ENCODE results near the gene LHFPL2.
"Not testable (repeated sequence)": the region's sequence is repeated elsewhere in the genome, so short reads cannot be mapped to it uniquely, and the experiment has no call there.

LHFPL2 gene, protein sequence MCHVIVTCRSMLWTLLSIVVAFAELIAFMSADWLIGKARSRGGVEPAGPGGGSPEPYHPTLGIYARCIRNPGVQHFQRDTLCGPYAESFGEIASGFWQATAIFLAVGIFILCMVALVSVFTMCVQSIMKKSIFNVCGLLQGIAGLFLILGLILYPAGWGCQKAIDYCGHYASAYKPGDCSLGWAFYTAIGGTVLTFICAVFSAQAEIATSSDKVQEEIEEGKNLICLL

DNA sequence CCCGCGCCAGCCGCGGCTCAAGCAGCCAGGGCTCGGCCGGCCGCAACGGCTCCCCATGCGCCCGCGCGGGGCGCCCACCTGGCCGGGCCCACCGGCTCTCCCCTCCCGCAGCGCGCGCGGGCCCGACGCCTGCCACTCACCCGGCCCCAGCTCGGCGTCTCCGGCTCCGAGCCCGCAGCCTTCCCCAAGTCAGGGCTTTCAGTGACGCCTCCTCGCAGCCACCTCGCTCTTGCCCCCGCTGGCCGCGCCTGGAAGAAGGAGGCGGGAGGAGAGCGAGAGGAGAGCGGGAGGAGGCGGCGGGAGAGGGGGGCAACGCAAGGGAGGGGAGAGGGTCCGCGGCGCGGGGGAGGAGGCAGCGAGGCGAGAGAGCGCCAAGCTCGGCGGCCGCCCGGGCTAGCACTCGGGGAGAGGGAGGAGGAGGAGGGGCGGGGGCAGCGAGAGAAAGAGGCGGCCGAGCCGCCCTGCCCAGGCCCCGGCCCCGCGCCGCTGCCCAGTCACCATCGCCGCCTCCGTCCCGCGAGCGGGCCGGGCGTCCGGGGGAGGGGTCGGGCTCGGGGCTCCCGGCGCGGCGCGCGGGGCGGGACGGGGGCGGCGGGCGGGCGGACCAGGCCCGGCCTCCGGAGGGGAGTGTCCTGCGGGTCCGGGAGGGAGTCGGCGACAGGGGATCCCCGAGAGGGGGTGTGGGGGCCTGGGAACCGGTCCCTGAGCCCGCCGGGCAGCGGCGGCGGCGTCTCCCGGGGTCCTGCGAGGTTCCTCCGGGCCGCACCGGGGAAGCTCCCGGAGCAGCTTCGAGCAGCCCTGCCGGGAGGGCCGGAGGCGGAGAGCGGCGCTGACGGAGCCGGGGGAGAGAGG lies at the start of gene LHFPL2:
Gene LHFPL2 (minus strand): TSS at position 414 of the 852 bp plus-strand sequence. CDS start 138,559 bp downstream, outside the sequence.
- DNase-seq, result peak; percentile 30

DNA sequence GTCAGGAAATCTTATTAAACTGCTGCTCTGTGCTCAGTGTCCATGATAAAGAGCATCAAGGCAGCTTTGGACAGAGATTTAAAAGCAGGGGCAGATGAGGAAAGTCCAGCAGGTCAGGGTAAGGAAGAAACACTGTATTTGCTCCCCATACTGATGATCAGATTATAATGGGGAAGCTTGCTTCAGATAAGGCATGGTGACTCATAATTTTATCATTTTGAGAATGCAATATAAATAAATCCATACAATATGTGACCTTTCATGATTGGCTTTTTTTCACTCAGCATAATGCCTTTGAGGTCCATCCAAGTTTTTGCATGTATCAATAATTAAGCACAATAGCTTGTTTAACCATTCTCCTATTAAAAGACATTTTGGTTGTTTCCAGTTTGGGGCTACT lies 48.1 kb upstream of the LHFPL2 start:
- no peak for DNase-seq

DNA sequence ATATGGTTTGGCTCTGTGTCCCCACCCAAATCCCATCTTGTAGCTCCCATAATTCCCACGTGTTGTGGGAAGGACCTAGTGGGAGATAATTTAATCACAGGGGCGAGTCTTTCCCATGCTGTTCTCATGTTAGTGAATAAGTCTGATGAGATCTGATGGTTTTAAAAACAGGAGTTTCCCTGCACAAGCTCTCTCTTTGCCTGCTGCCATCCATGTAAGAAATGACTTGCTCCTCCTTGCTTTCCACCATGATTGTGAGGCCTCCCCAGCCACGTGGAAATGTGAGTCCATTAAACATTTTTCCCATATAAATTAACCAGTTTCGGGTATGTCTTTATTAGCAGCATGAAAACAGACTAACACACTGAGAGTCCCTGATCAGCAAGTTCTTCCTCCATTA lies 47.5 kb upstream of the LHFPL2 start:
- DNase-seq, result not testable (repeated sequence)

DNA sequence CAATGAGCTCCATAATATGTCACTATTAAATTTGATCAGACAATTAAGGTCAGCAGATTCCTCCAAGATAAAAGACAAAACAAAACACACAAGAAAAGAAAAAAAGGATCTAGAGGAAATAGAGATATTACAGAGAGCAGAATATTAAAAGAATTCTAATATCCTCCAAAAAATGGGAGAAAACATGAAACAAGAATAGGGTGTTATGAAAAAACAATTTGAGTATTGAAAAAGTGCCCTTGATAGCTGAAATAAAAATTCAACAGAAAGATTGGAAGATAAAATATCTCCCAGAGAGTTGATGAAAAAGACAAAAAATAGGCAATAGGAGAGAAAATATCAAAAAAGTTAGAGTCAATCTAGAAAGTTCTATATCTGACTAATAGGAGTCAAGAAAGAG lies 44.8 kb upstream of the LHFPL2 start:
- DNase-seq, result no peak

DNA sequence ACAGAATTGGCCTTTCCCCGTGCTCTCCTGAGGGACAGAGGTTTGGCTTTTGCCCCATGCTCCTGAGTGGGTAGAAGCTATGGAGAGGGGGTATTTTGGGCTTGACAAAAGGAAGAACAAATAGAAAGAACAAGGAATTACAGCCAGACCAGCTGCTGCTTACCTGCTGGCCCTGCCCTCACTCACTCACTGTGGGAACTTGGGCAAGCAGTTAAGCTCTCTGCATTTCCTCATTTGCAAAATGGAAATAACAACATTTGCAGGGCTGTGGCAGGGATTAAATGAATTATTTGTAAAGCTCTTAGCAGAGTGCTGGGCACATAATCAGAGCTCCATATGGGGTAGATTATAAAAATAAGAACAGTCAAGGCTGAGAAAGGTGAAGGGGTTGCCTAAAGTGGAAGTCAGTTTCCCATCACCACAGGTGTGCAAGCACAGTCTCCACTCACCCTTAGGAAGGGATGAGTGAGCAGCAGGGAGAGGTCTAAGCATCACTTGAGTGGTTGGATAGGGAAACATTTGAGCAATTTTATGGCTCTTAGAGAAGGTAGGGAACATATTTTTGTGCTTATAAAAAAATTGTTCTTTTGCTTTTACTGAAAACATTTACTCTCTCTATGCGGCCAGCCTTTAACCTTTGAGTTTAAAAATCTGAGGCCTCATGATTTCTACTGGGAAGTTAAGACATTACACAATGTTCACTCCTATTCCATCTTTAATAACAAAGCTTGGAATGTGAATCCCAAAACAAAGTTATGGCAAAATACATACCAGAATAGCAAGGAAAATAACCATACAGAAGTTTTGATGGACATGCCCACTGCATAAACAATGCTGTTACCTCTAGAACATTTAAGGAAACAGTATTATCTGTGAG lies 42.8 kb upstream of the LHFPL2 start:
- no peak for DNase-seq

DNA sequence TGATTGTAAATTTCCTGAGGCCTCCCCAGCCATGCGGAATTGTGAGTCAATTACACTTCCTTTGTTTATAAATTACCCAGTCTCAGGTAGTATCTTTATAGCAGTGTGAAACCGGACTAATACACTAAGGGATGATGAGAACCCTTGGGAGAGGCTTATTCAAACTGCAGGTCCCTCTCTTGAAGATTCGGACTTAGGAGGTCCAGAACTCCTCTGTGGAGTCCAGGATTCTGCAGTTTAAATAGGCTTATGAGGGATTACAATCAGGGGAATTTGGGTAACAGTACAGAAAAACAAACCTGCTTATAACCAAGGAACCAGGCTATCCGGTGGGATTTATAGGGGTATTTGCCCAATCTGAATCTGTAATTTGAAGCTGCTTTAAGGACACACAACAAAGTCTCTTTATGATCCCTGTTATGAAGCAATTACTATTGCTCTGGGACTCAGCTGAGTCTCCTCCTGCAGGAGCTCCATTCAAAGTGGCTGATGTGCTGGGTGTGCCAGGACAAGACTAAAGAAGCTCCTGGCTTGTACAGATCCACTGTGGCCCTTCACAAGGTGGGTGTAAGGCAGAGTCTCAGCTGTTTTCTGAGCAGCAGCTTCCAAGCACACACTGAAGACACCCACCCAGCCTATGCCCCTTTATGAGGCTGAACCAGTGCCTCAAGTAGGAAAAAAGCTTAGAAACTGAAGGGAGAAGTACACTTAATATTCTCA lies 41.8 kb upstream of the LHFPL2 start:
- DNase-seq, result no peak

DNA sequence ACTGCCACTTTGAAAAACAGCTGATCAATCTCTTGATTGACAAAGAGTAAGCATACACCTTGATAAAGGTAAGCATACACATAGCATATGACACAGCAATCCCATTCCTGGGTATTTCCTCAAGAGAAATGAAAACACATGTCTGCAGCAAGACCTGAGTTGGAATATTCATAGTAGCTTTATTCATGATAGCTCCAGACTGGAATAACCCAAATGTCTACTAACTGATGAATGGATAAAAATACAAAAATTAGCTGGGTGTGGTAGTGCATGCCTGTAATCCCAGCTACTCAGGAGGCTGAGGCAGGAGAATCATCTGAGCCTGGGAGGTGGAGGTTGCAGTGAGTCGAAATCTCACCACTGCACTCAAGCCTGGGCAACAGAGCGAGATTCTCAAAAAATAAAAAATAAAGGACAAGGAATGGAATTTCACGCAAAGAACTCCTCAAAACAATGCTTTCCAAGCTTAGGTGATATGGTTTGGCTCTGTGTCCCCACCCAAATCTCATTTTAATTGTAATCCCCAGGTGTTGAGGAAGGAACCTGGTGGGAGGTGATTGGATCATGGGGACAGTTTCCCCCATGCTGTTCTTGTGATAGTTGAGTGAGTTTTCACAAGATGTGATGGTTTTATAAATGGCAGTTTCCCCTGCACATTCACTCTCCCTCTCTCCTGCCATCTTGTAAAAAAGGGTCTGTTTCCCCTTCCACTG lies 41.1 kb upstream of the LHFPL2 start:
- no peak for DNase-seq

DNA sequence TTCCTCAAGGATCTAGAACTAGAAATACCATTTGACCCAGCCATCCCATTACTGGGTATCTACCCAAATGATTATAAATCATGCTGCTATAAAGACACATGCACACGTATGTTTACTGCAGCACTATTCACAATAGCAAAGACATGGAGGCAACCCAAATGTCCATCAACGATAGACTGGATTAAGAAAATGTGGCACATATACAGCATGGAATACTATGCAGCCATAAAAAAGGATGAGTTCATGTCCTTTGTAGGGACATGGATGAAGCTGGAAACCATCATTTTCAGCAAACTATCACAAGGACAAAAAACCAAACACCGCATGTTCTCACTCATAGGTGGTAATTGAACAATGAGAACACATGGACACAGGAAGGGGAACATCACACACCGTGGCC lies 38.9 kb upstream of the LHFPL2 start:
- DNase-seq, result not testable (repeated sequence)

DNA sequence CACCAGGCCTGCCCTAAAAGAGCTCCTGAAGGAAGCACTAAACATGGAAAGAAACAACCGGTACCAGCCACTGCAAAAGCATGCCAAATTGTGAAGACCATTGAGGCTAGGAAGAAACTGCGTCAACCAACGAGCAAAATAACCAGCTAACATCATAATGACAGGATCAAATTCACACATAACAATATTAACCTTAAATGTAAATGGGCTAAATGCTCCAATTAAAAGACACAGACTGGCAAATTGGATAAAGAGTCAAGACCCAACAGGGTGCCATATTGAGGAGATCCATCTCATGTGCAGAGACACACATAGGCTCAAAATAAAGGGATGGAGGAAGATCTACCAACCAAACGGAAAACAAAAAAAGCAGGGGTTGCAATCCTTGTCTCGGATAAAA lies 35.3 kb upstream of the LHFPL2 start:
- not testable (repeated sequence) for DNase-seq

DNA sequence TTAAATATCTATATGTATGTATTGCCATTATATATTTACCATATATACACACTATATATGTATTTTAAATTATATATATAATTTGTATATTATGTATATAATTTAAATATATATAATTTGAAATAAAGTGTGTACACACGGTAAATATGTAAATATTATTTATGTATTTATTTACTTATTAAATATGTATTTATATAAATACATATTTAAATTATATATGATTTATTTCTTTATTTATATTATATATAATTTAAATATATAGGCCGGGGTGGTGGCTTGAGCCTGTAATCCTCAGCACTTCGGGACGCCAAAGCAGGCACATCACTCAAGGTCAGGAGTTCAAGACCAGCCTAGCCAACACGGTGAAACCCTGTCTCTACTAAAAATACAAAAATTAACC lies 31.3 kb upstream of the LHFPL2 start:
- no peak for DNase-seq

DNA sequence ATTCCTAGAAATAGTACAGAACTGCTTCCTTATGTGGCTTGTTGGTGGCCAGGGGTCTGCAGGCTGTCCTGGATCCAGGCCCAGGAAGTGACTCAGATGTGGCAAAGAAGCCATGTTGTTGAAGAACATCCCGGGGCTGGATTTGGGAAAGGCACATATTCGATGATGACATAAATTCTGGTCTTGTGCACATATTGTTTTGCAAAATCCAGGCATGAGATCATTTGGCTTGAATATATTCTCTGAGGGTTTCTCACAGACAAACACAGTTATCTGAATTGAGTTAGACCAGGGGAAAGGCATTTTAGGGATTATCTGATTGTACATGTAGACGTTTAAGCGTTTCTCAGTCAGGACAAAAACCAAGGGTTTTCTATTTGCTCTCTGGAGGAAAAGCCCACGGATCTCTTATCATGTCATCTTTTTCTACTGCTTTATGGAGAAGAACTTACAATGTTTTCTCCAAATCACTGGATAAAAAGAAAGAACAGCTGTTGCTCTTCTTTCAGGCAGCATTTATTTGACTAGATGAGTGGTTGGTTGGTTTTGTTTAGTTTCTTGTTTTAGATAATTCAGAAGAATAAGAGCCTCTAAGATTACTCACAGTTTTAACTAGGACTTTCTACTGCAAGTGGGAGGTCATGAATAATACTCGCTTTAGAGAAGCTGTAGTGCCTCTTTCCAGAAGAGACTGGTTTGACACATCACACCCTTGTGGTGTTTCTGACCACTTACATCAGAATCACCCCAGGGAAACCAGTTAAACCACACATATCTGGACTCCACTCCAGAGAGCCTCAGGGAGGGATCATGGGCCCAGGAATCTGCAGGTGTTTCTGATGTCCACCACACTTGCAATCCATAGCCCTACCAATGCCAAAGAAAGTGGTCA lies 29.5 kb upstream of the LHFPL2 start:
- DNase-seq, result no peak

DNA sequence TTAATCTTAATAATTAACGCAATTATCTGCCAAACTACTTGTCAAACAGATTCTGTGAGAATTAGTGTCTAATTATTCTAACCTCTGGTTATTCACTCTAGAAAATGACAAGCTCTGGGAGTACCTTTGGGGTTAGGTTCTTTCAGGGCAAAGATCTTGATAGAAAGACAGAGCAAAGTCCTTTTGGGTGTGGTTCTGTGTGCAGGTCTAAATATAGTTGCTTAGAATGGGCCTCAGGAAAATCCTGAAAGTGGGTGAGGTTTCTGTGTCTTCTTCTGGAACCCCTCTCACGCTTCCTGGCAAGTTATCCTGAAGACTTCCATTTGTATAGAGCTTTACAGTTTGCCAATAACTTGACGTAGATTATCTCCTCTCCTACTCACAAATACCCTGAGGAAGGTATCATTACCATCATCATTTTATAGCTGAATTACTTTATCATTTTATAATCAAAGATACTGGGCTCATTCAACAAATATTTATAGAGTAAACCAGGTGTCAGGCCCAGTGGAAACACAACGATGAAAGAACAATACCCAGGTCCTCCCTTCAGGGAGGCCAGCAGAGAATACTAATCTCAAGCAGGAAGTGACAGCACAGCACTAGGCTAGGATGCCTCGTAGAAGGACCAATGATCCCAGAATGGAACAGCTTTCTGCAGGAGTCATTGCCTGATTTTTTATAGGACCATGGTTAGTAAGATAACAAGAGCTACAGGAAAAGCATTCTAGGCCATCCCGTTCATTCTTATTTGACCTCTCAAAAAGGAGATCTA lies 27.6 kb upstream of the LHFPL2 start:
- DNase-seq, result no peak

DNA sequence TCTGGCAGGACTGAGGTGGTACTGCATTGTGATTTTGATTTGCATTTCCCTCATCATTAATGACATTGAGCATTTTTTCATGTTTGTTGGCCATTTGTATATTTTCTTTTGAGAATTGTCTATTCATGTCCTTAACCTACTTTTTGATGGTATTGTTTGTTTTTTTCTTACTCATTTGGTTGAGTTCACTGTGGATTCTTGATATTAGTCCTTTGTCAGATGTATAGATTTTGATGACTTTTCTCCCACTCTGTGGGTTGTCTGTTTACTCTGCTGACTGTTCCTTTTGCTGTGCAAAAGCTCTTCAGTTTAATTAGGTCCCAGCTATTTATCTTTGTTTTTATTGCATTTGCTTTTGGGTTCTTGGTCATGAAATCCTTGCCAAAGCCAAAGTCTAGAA lies 25.3 kb upstream of the LHFPL2 start:
- not testable (repeated sequence) for DNase-seq

DNA sequence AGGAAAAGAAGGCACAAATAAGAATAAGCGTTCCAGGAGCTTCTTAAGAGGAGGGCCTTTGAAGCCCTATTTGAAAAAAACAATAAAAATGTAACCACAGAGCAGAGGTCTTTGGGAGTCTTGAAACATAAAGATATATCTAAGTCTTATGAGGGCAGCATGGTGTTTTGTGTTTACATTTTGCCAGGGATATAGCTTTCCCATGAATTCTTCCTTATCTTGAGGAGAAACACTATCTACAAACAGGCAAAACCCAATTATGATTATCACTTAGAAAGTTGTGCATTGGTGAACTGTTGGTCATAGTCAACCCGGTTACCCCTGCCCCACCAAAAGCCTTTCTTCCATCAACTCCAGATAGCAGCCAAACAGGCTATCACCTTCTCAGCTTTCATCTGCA lies 23.6 kb upstream of the LHFPL2 start:
- DNase-seq, result no peak

DNA sequence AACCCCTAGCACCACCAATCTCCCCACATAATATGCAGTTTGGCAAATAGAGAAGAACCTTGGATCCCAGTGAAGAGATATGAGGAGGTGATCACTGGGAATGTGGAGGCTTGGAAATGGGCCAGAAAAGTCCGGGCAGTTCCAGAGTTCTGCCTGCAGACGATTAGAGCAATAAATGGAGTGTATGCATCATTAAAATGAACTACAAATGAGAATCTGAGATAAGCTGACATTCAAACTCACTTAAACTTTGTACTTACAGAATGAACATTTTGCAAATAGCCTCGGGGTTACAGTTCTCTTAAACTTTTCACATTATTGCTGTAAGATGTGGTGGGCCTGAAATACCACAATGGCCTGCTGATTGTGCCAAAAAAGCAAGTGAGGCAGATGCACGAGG lies 23.0 kb upstream of the LHFPL2 start:
- no peak for DNase-seq

DNA sequence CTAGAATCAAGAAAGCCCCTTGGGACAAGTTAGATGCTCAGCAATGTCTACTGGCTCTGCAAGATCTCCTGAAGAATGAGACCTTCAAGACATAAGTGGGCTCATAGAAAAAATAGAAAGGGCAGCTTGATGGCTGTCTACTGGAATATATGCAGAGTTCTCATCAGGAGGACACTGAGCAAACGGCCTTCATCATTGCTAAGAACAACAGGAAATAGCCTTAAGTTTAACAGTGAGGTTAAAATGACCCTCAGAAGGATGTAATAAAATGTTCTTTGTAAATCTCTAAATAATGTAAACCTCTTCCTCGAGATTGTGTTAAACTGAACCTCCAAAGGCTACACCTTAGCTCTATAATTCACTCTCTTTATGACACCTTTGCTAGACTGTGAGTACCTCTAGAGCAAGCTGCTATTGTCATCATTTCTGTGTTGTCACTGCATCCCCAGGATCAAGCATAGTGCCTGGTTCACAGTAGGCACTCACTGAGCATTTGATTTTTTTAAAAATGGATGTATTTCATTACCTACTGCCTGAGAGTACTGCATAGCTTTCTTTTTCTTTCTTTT lies 22.2 kb upstream of the LHFPL2 start:
- DNase-seq, result no peak

DNA sequence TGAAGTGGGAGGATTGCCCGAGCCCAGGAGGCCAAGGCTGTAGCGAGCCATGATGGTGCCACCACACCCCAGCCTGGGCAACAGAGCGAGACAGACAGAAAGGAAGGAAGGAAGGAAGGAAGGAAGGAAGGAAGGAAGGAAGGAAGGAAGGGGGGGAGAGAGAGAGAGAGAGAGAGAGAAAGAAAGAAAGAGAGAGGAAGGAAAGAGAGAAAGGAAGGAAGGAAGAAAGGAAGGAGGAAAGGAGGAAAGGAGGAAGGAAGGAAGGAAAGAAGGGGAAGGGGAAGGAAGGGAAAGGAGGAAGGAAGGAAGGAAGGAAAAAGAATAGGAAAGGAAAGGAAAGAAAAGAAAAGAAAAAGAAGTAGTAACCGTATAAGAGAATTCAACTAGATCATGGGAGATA lies 20.8 kb upstream of the LHFPL2 start:
- no peak for DNase-seq

DNA sequence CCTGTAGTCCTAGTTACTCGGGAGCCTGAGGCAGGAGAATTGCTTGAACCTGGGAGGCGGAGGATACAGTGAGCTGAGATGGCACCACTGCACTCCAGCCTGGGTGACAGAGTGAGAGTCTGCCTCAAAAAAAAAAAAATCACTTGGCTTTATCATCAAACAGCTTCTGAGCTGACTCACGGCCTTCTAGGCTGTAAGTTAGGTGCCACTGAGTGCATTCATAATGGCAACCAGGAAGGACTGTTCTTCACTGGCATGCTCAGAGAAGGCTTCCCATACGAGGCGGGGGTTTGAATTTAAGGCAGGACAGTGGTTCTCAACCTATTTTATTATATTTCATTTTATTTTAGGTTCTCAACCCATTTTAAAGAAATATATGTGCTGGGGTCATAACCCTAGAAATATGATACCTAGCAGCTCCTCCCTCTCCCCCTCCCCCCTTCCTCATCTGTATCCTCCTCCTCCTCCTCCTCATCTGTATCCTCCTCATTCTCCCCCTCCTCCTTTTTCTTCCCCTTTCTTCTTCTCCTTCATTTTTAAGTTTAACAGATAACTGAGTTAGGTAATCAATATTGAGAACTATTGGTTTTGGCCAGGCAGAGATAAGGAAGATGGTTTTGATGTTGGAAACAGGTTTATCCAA lies 19.0 kb upstream of the LHFPL2 start:
- no peak for DNase-seq

DNA sequence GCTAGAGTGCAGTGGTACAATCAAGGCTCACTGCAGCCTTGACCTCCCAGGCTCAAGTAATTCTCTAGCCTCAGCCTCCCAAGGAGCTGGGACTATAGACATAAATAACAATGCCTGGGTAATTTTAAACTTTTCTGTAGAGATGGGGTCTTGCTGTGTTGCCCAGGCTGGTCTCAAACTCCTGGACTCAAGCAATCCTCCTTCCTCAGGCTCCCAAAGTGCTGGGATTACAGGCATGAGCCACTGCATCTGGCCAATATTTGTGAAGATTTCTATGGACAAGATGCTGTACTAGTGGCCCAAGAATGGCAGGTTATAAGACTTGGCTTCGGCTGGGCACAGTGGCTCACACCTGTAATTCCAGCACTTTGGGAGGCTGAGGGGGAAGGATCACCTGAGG lies 18.4 kb upstream of the LHFPL2 start:
- not testable (repeated sequence) for DNase-seq

Measured in stimulated activated CD4-positive, alpha-beta T cell treated with anti-CD3 and anti-CD28 coated beads, Interleukin-4, amount 100 ng/mL, for 1 hour (primary cell).